ENCODE data around the gene AHCTF1.
"Not testable (repeated sequence)": the region's sequence is repeated elsewhere in the genome, so short reads cannot be mapped to it uniquely, and the experiment has no call there.

Gene AHCTF1

GRCh38 chr1:246820666-246821065, 111.1 kb downstream of the AHCTF1 start:
- H3K27ac ChIP-seq = no peak overlapping the region
- TF ChIP-seq CTCF (IDR thresholded peaks at IDR 0.05) (no peak), ZFX (IDR thresholded peaks at IDR 0.05; ENCODE audit: borderline replicate concordance) (no peak)

- not testable (repeated sequence) for H3K27ac ChIP-seq
These were observed 114.0 kb downstream of the AHCTF1 start for GRCh38 chr1:246817778-246818177.

GRCh38 chr1:246815693-246816270, 116.0 kb downstream of the AHCTF1 start:
- TF ChIP-seq CTCF (IDR thresholded peaks at IDR 0.05) (no peak), ZFX (IDR thresholded peaks at IDR 0.05; ENCODE audit: borderline replicate concordance) (no peak)
- no peak overlapping the region for H3K27ac ChIP-seq

GRCh38 chr1:246814890-246815289, 116.9 kb downstream of the AHCTF1 start:
- H3K27ac ChIP-seq = no peak overlapping the region
- TF ChIP-seq CTCF (IDR thresholded peaks at IDR 0.05) (no peak), ZFX (IDR thresholded peaks at IDR 0.05; ENCODE audit: borderline replicate concordance) (no peak)

GRCh38 chr1:246813325-246813724, 118.4 kb downstream of the AHCTF1 start:
- H3K27ac ChIP-seq = not testable (repeated sequence)

- no peak overlapping the region for H3K27ac ChIP-seq
- TF ChIP-seq CTCF (IDR thresholded peaks at IDR 0.05) = no peak
- no peak for TF ChIP-seq ZFX (IDR thresholded peaks at IDR 0.05; ENCODE audit: borderline replicate concordance)
These were observed 119.8 kb downstream of the AHCTF1 start for GRCh38 chr1:246811985-246812384.

- H3K27ac ChIP-seq = no peak overlapping the region
- TF ChIP-seq ZFX (IDR thresholded peaks at IDR 0.05; ENCODE audit: borderline replicate concordance) = no peak
- no peak for TF ChIP-seq CTCF (IDR thresholded peaks at IDR 0.05)
These were observed 122.3 kb downstream of the AHCTF1 start for GRCh38 chr1:246809473-246809872.

GRCh38 chr1:246805135-246805716, 126.5 kb downstream of the AHCTF1 start:
- TF ChIP-seq CTCF (IDR thresholded peaks at IDR 0.05) (no peak), ZFX (IDR thresholded peaks at IDR 0.05; ENCODE audit: borderline replicate concordance) (no peak)

More at GRCh38 chr1:246805135-246805716, 126.5 kb downstream of the AHCTF1 start:
- no peak overlapping the region for H3K27ac ChIP-seq

Measured in 22Rv1 (cell line).